ENCODE data around the gene SLC35F2. TPM values are rescaled to one million over a fixed set of nuclear protein-coding genes. Genes with fewer than 3 reads are reported as not detected.

SLC35F2 gene
- 39.6 to 48.7 TPM (median 41.6 TPM) in 5 replicates for total RNA-seq (2022; extraction: Qiagen RNA extraction)

GRCh38 chr11:107858217-107859070, at the start of gene SLC35F2:
Gene SLC35F2, minus strand, starts transcription at chr11:107858787. Its CDS starts 20 bp downstream, at chr11:107858767.

Other genes with a start within 250 kb of the SLC35F2 start
- 1.1 to 2.9 TPM (median 1.4 TPM) in 5 replicates for gene SLN, start 146.7 kb downstream of the SLC35F2 start, total RNA-seq (2022; extraction: Qiagen RNA extraction)
- 0.28 to 0.62 TPM (median 0.42 TPM) in 5 replicates for gene RAB39A, start 69.7 kb upstream of the SLC35F2 start, total RNA-seq (2022; extraction: Qiagen RNA extraction)
- 6.9 to 11.7 TPM (median 10.1 TPM) in 5 replicates for gene CUL5, start 150.1 kb upstream of the SLC35F2 start, total RNA-seq (2022; extraction: Qiagen RNA extraction)